B cell (primary cell): Measurements from ENCODE around the gene BRINP2. TPM values are rescaled to one million over a fixed set of nuclear protein-coding genes. Genes with fewer than 3 reads are reported as not detected.

Source experiments
- ATAC-seq: fragments of 200-7000 bp; cut with Tn5 transposase; one replicate; pipeline ENCODE4 v1.10.0; 2021; ENCODE audit warnings: low read depth, mild to moderate bottlenecking, moderate number of reproducible peaks, moderate library complexity
- CTCF ChIA-PET: fragments of 350-600 bp; sonication (Branson Sonifier 250); formaldehyde crosslinking; loops from one replicate; lab custom pipeline; 2021; ENCODE audit warnings: antibody characterized with exemption, inconsistent platforms; lab: Charles Lee
- POLR2A ChIA-PET: fragments of 350-600 bp; sonication (Branson Sonifier 250); formaldehyde crosslinking; loops from one replicate; lab custom pipeline; 2021; ENCODE audit warnings: antibody characterized with exemption; lab: Charles Lee
- DNase-seq: peaks from one replicate; pipeline ENCODE4 v3.0.0; 2013
- H2AFZ ChIP-seq: 2 replicates; pipeline ENCODE4 v1.6.1; 2012; ENCODE audit warnings: mild to moderate bottlenecking, low read depth, low read length; ENCODE audit not compliant: insufficient read depth, poor library complexity, severe bottlenecking
- H3K27ac ChIP-seq, 2 donors: 1 replicate in 1 of 2; 2 replicates in 1 of 2; pipeline ENCODE4 v1.5.1; 2012 to 2013; ENCODE audit warnings: low read length in 2 of 2, mild to moderate bottlenecking in 2 of 2, moderate library complexity in 1 of 2
- H3K27me3 ChIP-seq, 4 experiments: fragments of 200-600 bp in 1 of 4; sonication (generic) in 1 of 4; replicated peaks in 1 of 4; 1 replicate in 2 of 4; 2 replicates in 2 of 4; pipeline versions ENCODE4 v1.6.1 to v1.7.0; 2013 to 2016; ENCODE audit warnings: low read length in 3 of 4, mild to moderate bottlenecking in 2 of 4, mixed read lengths in 1 of 4, moderate library complexity in 1 of 4; ENCODE audit not compliant: insufficient read depth in 4 of 4, control insufficient read depth in 3 of 4; ENCODE audit errors: control extremely low read depth in 1 of 4
- H3K36me3 ChIP-seq, 2 experiments: replicated peaks in 1 of 2; 1 replicate in 1 of 2; 2 replicates in 1 of 2; pipeline versions ENCODE4 v1.6.1 to v1.7.1; 2013; ENCODE audit warnings: low read length in 1 of 2; ENCODE audit not compliant: insufficient read depth in 2 of 2, control insufficient read depth in 1 of 2; ENCODE audit errors: control extremely low read depth in 1 of 2, extremely low read depth in 1 of 2
- H3K4me1 ChIP-seq, 2 donors: fragments of 200-600 bp in 1 of 2; sonication (generic) in 1 of 2; 1 replicate in 1 of 2; 2 replicates in 1 of 2; pipeline versions ENCODE4 v1.5.1 to v1.6.1; 2013 to 2017; ENCODE audit warnings: low read length in 2 of 2; ENCODE audit not compliant: control insufficient read depth in 2 of 2, insufficient read depth in 2 of 2
- H3K4me2 ChIP-seq: replicated peaks from 2 replicates; pipeline ENCODE3; 2012; ENCODE audit warnings: mild to moderate bottlenecking, low read depth, low read length; ENCODE audit not compliant: poor library complexity, severe bottlenecking
- H3K4me3 ChIP-seq, 5 experiments: fragments of 200-600 bp in 1 of 5; sonication (generic) in 1 of 5; 1 replicate in 3 of 5; 2 replicates in 2 of 5; pipeline versions ENCODE4 v1.5.1 to v1.7.0; 2011 to 2016; ENCODE audit warnings: low read length in 4 of 5, mild to moderate bottlenecking in 4 of 5, low read depth in 2 of 5, control low read depth in 1 of 5, moderate library complexity in 1 of 5; ENCODE audit not compliant: insufficient read depth in 1 of 5; ENCODE audit errors: control extremely low read depth in 1 of 5, extremely low read depth in 1 of 5
- H3K79me2 ChIP-seq: fragments of 200-600 bp; sonication (generic); one replicate; pipeline ENCODE4 v1.6.0; 2016; ENCODE audit warnings: low read length; ENCODE audit not compliant: control insufficient read depth, insufficient read depth
- H3K9ac ChIP-seq: fragments of 200-600 bp; sonication (generic); 2 replicates; pipeline ENCODE4 v1.6.1; 2017; ENCODE audit warnings: mild to moderate bottlenecking, low read length, moderate library complexity
- H3K9me3 ChIP-seq, 3 donors: one replicate each; pipeline versions ENCODE4 v1.6.1 to v1.7.1; 2013; ENCODE audit warnings: low read length in 2 of 3; ENCODE audit not compliant: control insufficient read depth in 2 of 3, insufficient read depth in 1 of 3; ENCODE audit errors: control extremely low read depth in 1 of 3
- H4K20me1 ChIP-seq: 2 replicates; pipeline ENCODE4 v1.6.0; 2012; ENCODE audit warnings: mild to moderate bottlenecking, low read length; ENCODE audit not compliant: insufficient read depth, control insufficient read depth, poor library complexity, severe bottlenecking
- H3K27ac Mint-ChIP-seq: one replicate; pipeline ENCODE4 v1.8.0; 2021; ENCODE audit warnings: mixed read lengths
- H3K27me3 Mint-ChIP-seq: one replicate; pipeline ENCODE4 v1.8.0; 2021; ENCODE audit warnings: mixed read lengths
- H3K4me1 Mint-ChIP-seq: one replicate; pipeline ENCODE4 v1.8.0; 2021; ENCODE audit warnings: mixed read lengths
- H3K4me3 Mint-ChIP-seq: one replicate; pipeline ENCODE4 v1.8.0; 2021; ENCODE audit warnings: mixed read lengths
- H3K9me3 Mint-ChIP-seq: one replicate; pipeline ENCODE4 v1.8.0; 2022; ENCODE audit warnings: mixed read lengths; ENCODE audit not compliant: insufficient read depth
- CTCF ChIP-seq: fragments of 200-600 bp; IDR thresholded peaks from one replicate; pipeline ENCODE4 v1.8.0; 2022; ENCODE audit warnings: antibody characterized with exemption, mild to moderate bottlenecking
- EZH2 ChIP-seq: IDR thresholded peaks from 2 replicates; pipeline ENCODE4 v1.6.1; 2012; ENCODE audit warnings: borderline replicate concordance, low read depth, mild to moderate bottlenecking, moderate library complexity, low read length; ENCODE audit not compliant: insufficient read depth, poor library complexity, severe bottlenecking
- WGBS: methylation state at CpG from one replicate; pipeline ENCODE4 v1.1.5; 2013; ENCODE audit warnings: missing lambda C conversion rate; ENCODE audit not compliant: insufficient coverage; 5-methylcytosine and 5-hydroxymethylcytosine counted together
- intact Hi-C: fragments of 100-400 bp; cut with micrococcal nuclease; formaldehyde crosslinking; loops from one replicate; pipeline ENCODE4 v1.10.0; 2022
- polyA plus RNA-seq: library from polyadenylated mRNA; depleted of rRNA; stranded (reverse); fragments of >200 nt; gene quantifications from 2 replicates; pipeline ENCODE4 v1.2.3, GENCODE V29; 2012
- total RNA-seq, 2 donors: library from RNA; stranded (reverse); fragments of 120-200 nt in 1 of 2; gene quantifications; 1 replicate in 1 of 2; 2 replicates in 1 of 2; pipeline versions ENCODE4 v1.2.3 to v1.2.4, GENCODE V29; 2013 to 2022

Gene BRINP2
- total and polyA plus RNA-seq, 2 donors (not counting 1 experiment from before 2014, with no cell fraction given) = not detected

- Histone ChIP-seq H3K27me3 (peaks cover 0 to 26% (median 16%) of the 10 kb centered on the region in 4 experiments), H3K36me3 (no peaks in the 10 kb centered on the region), H3K4me3 (no peak overlapping the region), H3K79me2 (no peaks in the 10 kb centered on the region), H3K4me2 (no peak overlapping the region), H3K9ac (no peak overlapping the region), H3K27ac (no peak overlapping the region), H3K4me1 (peaks cover 0 to 5% of the 10 kb centered on the region in 2 donors), H4K20me1 (no peaks in the 10 kb centered on the region), H3K9me3 (peaks cover 0 to 7% (median 0%) of the 10 kb centered on the region in 3 donors), H2AFZ (no peak overlapping the region)
- no peak for TF ChIP-seq EZH2
- no peak for TF ChIP-seq CTCF
- H3K9me3 Mint-ChIP-seq = no peaks in the 10 kb centered on the region
- intact Hi-C loops = no loop called here
- ChIA-PET CTCF (no interaction called here), POLR2A (no interaction called here)
- no CpG with 5 or more reads among the region's 3 CpGs for WGBS
- DNase-seq (no peak), ATAC-seq (no peak)
- H3K4me3 Mint-ChIP-seq = no peak overlapping the region
- H3K27ac Mint-ChIP-seq = no peak overlapping the region
- peaks cover 29% of the 10 kb centered on the region for H3K27me3 Mint-ChIP-seq
- peaks cover 6% of the 10 kb centered on the region for H3K4me1 Mint-ChIP-seq
These were observed 2.1 kb downstream of the BRINP2 start for GRCh38 chr1:177172866-177173265.

GRCh38 chr1:177173976-177174375 is 3.2 kb downstream of the BRINP2 start:
- H3K9ac ChIP-seq = no peak overlapping the region
- ATAC-seq = no peak
- DNase-seq = no peak
- H3K4me1 ChIP-seq = peaks cover 0 to 5% of the 10 kb centered on the region in 2 donors
- ChIA-PET POLR2A (no interaction called here), CTCF (no interaction called here)
- H3K4me3 ChIP-seq = no peak overlapping the region
- H3K27ac ChIP-seq = no peak overlapping the region
- Mint-ChIP-seq H3K27ac (no peak overlapping the region), H3K27me3 (peaks cover 39% of the 10 kb centered on the region), H3K4me3 (no peak overlapping the region), H3K4me1 (peaks cover 6% of the 10 kb centered on the region), H3K9me3 (no peaks in the 10 kb centered on the region)
- TF ChIP-seq EZH2 (no peak), CTCF (no peak)
- peaks cover 0 to 7% (median 0%) of the 10 kb centered on the region in 3 donors for H3K9me3 ChIP-seq
- no peaks in the 10 kb centered on the region for H3K36me3 ChIP-seq
- no peaks in the 10 kb centered on the region for H4K20me1 ChIP-seq
- no peak overlapping the region for H2AFZ ChIP-seq
- WGBS = 100% methylated on average over 1 of the region's 2 CpGs
- no peak overlapping the region for H3K4me2 ChIP-seq
- H3K27me3 ChIP-seq = peaks cover 0 to 26% (median 16%) of the 10 kb centered on the region in 4 experiments
- intact Hi-C loops = no loop called here
- no peaks in the 10 kb centered on the region for H3K79me2 ChIP-seq
